ENCODE data around the gene AHNAK.

The AHNAK gene

GRCh38 chr11:62498031-62498430 lies 48.6 kb downstream of the AHNAK start:
- no peak for DNase-seq (ENCODE audit: low spot score)

DNA sequence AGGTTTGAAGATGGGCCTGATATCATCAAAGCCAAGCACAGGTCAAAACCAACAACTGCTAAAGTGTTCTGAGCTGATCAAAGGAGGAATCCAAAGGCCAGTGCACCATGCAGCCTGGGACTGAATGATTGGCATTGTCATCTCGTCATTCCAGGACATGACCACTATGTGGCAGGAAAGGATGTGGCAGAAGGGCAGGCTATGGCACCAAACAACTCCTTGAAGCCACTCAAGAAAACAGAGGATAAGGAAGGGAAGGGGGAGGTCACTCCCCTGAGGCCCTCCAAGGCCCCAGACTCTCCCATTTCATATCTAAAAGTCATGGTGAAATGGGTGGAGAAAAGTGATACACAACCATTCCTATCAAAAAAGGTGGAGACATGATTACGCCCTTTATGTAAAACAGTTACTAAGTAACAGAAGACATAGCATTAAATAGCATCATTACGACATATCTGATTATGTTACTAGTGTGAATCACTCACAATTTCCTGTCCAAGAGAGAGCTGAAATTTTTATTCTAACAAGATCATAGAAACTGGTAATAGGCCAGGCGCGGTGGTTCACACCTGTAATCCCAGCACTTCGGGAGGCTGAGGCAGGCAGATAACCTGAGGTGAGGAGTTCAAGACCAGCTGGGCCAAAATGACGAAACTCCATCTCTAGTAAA lies 49.3 kb downstream of the AHNAK start:
- DNase-seq (ENCODE audit: low spot score) = peak; percentile 87

DNA sequence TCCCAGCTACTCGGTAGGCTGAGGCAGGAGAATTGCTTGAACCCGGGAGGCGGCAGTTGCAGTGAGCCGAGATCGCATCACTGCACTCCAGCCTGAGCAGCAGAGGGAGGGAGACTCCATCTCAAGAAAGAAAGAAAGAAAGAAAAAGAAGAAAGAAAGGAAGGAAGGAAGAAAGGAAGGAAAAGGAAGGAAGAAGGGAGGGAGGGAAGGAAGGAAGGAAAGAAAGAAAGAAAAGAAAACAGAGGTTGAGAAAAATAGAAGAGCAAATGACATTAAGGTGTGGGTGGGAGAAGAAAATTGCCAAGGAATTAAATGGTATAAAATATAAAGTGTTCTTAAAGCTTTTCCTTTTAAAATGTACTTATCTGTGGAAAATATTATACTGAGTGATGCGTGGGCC lies 49.9 kb downstream of the AHNAK start:
- DNase-seq (ENCODE audit: low spot score) = no peak

GRCh38 chr11:62494246-62494645 lies 52.4 kb downstream of the AHNAK start:
- DNase-seq (ENCODE audit: low spot score) = no peak

GRCh38 chr11:62493801-62494200 lies 52.8 kb downstream of the AHNAK start:
- DNase-seq (ENCODE audit: low spot score) = no peak

DNA sequence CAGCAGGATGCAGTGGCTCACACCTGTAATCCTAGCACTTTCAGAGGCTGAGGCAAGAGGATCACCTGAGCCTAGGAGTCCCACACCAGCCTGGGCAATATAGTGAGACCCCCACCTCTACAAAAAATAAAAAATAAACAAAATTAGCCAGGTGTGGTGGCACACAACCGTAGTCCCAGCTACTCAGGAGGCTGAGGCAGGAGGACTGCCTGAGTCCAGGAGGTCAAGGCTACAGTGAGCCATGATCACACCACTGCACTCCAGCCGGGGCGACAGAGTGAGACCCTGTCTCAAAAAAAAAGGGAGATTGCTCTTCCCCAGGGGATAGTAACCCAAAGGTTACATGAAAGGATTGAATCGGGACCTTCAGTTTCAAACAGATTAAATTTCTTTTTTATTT lies 54.0 kb downstream of the AHNAK start:
- no peak for DNase-seq (ENCODE audit: low spot score)

GRCh38 chr11:62491571-62492329 lies 54.9 kb downstream of the AHNAK start:
- DNase-seq (ENCODE audit: low spot score) = no peak

DNA sequence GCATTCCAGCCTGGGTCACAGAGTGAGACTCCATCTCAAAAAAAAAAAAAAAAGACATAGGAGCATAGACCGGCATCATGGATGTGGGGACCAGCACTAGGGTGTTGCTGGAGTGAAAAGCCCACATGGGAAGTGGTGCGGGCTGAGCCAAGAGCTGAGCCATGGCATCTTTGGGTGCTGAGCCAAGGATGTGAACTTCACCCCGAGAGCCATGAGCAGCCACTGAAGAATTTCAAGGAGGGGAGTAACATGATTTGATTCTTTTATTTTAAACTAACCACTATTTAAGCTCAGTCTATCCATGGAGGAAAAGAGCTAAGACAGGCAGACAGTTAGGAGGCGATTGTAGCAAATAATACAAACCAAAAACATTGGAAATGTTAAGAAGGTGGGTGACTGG lies 57.4 kb downstream of the AHNAK start:
- no peak for DNase-seq (ENCODE audit: low spot score)

DNA sequence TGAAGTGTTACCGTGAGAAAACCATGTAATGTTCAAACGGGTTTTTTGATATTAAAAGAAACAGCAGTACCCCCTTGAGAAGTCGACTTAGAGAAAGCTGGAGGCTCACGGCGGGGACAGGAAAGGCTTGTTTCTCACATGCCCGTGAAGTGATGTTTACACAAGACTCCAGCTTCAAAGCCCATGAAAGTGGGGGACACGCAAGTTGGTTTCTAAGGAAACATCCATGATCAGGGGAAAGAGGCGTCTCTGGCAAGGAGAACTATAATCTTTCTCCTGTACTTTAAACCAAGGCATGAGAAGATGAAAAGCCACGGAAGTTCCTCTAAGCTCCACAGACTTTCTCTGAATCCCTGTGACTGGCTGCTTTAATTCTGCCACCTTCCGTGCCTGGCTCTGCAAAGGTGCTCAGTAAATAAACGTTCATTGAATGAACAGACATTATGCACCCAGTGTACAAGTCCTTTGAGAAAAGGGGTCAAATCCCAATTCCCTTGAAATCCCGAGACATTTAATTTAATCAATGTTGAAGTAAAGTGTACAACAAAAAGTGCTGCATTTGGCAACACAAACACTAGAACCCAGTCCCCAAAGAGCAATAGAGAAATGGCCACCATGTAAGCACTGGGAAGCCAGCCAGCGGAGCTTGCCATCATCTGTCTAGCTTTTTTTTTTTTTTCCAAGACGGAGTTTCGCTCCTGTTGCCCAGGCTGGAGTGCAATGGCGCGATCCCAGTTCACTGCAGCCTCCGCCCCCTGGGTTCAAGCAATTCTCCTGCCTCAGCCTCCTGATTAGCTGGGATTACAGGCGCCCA lies 58.7 kb downstream of the AHNAK start:
- no peak for DNase-seq (ENCODE audit: low spot score)

GRCh38 chr11:62487136-62487535 lies 59.5 kb downstream of the AHNAK start:
- no peak for DNase-seq (ENCODE audit: low spot score)

- DNase-seq (ENCODE audit: low spot score) = no peak
These were observed 62.3 kb downstream of the AHNAK start for GRCh38 chr11:62484352-62484751.

GRCh38 chr11:62482753-62483152 lies 63.9 kb downstream of the AHNAK start:
- DNase-seq (ENCODE audit: low spot score) = no peak

DNA sequence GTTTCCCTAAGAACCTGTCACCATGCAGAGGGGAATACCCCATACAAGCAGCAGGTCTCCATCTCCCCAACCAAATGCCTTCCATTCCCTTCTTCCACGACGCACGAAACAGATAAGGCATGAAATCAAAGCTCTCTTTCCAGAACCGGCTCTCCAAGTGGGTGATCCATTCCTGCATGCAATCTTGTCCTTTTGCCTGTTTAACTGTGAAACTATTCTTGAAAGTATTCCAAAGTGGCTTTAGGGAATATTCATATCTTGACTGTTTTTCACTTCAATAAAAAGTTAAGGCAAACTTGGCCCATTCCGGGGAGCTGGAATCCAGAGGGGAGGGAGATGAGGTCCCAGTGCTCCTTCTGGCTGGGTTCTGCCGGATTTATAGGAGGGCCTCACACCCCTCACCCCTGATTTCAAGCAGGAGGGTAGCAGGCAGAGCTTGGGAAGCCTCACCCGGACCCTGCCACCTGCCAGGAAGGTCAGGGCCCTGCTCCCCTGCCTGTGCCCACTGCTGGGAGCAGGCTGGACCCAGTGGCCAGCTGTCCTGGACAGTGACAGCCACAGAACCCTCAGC lies 66.9 kb downstream of the AHNAK start:
- no peak for DNase-seq (ENCODE audit: low spot score)

- DNase-seq (ENCODE audit: low spot score) = no peak
These were observed 68.7 kb downstream of the AHNAK start for GRCh38 chr11:62477927-62478326.

- DNase-seq (ENCODE audit: low spot score) = peak; percentile 73
These were observed 74.3 kb downstream of the AHNAK start for GRCh38 chr11:62472063-62472884.

GRCh38 chr11:62471603-62472002 lies 75.0 kb downstream of the AHNAK start:
- DNase-seq (ENCODE audit: low spot score) = no peak

- no peak for DNase-seq (ENCODE audit: low spot score)
These were observed 78.0 kb downstream of the AHNAK start for GRCh38 chr11:62468577-62468976.

DNA sequence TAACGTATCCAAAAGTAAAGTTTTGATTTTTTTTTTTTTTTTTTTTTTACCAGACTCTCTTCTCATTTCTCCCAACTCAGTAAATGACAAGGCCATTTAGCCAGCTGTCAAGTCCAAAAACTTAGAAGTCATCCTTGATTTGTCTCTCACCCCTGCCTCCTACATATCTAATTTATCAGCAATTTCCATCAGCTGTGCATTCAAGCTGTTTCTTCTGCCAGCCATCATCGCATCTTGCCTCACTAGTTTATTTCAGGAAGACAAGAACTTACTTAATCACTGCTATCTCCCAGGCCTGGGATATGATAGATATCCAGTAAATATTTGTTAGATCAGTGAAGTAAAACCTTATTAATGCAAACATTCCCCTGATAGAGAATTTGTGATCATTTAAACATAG lies 80.2 kb downstream of the AHNAK start:
- no peak for DNase-seq (ENCODE audit: low spot score)

DNA sequence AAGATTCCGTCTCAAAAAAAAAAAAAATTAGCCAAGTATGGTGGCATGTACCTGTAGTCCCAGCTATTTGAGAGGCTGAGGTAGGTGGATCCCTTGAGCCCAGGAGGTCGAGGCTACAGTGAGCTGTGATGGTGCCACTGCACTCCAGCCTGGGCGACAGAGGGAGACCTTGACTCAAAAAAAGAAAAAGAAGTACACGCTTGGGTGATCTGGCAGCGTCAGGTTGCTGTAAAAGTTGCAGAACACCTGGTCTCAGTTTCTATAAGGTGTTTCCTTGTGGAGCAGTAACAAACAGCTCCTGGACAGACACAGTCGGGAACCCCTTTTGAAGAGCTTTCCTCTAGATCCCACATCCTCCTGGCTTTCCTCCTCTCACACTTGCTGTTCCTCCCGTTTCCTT lies 82.0 kb downstream of the AHNAK start:
- DNase-seq (ENCODE audit: low spot score) = no peak

DNA sequence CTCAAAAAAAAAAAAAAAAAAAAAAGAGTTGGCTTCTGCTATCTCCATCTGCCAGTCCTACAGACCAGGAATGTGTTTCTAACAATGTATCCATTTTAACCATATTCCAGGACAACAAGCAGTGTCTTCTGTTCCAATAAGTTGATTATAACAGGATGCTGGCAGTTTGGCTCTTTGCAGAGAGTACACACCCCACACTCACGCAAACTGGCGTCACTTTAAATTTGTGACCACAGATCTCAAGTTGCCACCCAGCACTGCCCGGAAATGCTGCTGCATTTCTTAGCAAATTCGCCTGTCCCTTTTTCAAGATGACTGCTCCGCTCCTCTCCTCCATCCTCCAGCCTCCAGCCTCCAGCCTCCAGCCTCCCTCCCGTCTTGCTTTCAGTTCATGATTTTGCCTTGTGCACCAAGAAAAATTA lies 83.5 kb downstream of the AHNAK start:
- no peak for DNase-seq (ENCODE audit: low spot score)

DNA sequence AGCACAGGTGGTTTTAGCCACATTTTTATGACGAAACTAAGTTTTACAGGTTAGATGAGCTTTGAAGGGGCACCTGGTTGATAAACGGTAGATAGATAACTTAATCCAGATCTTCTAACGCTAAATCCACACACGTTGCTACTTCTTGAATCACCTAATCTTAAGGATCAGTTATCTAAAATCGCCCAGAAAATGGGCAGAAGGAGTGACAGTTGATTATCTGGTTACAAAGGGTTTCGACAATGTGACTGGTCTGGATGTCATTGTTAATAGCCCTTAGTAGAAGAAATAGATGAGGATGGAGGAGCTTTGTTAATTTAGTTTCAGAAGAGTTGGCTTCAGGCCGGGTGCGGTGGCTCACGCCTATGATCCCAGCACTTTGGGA lies 84.1 kb downstream of the AHNAK start:
- no peak for DNase-seq (ENCODE audit: low spot score)
